ENCODE results near the gene PBX3. TPM values are rescaled to one million over a fixed set of nuclear protein-coding genes. Genes with fewer than 3 reads are reported as not detected.

PBX3 gene
- total and polyA plus RNA-seq, 2 of the 13 experiments (the other 11 are each of a cell fraction or from before 2014, with no cell fraction given) = 6.0 to 11.2 TPM

DNA sequence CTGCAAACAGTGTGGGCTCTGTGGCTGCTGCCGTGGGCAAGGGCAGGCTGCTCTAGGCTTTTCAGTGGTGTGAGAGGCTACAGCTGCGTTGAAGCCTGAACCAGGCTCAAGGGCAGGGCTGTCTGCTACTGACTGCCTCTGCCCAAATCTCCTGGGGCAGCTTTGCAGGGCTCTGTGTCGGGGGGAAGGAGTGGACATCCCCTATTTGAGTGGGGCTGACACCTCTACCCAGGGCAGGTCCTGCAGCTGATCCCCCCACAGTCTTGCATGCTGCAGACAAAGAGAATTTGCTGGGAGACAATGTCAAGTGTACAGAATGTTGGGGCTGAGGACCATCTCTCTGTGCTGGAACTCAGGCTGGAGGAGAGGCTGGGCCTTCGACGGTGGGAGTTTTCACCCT is 240.2 kb downstream of the PBX3 start:
- Histone ChIP-seq H3K4me2 (ENCODE audit: low read depth, low read length) (no peak overlapping the region), H3K9ac (ENCODE audit: insufficient read depth, low read depth, low read length) (no peak overlapping the region), H3K36me3 (replicated peaks in 1 of 2; ENCODE audit: control insufficient read depth in 1 of 2, insufficient read depth in 2 of 2, low read length in 2 of 2) (no peaks in the 10 kb centered on the region), H3K4me1 (ENCODE audit: insufficient read depth, low read length) (peaks cover 10% of the 10 kb centered on the region), H4K20me1 (ENCODE audit: insufficient read depth, low read length) (no peaks in the 10 kb centered on the region), H3K27ac (ENCODE audit: extremely low read length, insufficient read depth, low read length) (no peak overlapping the region), H3K79me2 (ENCODE audit: insufficient read depth, low read length) (no peaks in the 10 kb centered on the region), H3K4me3 (replicated peaks in 1 of 3; ENCODE audit: insufficient read depth in 1 of 3, low read depth in 2 of 3, low read length in 3 of 3) (no peak overlapping the region), H3K9me3 (ENCODE audit: low read length) (no peaks in the 10 kb centered on the region), H3K27me3 (ENCODE audit: control insufficient read depth in 1 of 2, insufficient read depth in 2 of 2, low read length in 2 of 2) (0 out of 5 replicates have a peak, but pooled peaks cover 0 to 2% of the 10 kb centered on the region in 2 experiments), H2AFZ (ENCODE audit: low read length) (no peak overlapping the region)
- CTCF ChIA-PET (ENCODE audit: low intra/inter-chr PET ratio, low total read pairs) = no interaction called here
- in situ Hi-C loops (cut with HindIII; ENCODE audit: extremely low pct_ligation_motif_present, low pct_unique_long_range_greater_than_20kb) (no loop called here), intact Hi-C loops (cut with micrococcal nuclease; ENCODE audit: unreplicated experiment) (no loop called here)
- ATAC-seq = no peak
- FAIRE-seq = no peak
- TF ChIP-seq ZNF232 (CRISPR knock-in tag; IDR thresholded peaks at IDR 0.05; ENCODE audit: borderline replicate concordance) (no peak), ZNF33A (CRISPR knock-in tag; IDR thresholded peaks at IDR 0.05; ENCODE audit: borderline replicate concordance) (no peak), RBM22 (optimal IDR thresholded peaks at IDR 0.05; ENCODE audit: low read length) (no peak), ZNF777 (CRISPR knock-in tag; IDR thresholded peaks at IDR 0.05) (no peak), ZMYM3 (CRISPR knock-in tag; IDR thresholded peaks at IDR 0.05) (peak; percentile 83)
- TF ChIP-seq, protein P1, sequence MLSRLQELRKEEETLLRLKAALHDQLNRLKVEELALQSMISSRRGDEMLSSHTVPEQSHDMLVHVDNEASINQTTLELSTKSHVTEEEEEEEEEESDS (CRISPR knock-in tag; IDR thresholded peaks at IDR 0.05; ENCODE audit: borderline replicate concordance) = no peak
- BruUV-seq (replicated peaks) = no TSS peak
- no peak for DNase-seq (ENCODE audit: low spot score)
- WGBS (ENCODE audit: low lambda C conversion rate) = 64% methylated on average over 3 of the region's 5 CpGs
- POLR2A ChIA-PET = no interaction called here

DNA sequence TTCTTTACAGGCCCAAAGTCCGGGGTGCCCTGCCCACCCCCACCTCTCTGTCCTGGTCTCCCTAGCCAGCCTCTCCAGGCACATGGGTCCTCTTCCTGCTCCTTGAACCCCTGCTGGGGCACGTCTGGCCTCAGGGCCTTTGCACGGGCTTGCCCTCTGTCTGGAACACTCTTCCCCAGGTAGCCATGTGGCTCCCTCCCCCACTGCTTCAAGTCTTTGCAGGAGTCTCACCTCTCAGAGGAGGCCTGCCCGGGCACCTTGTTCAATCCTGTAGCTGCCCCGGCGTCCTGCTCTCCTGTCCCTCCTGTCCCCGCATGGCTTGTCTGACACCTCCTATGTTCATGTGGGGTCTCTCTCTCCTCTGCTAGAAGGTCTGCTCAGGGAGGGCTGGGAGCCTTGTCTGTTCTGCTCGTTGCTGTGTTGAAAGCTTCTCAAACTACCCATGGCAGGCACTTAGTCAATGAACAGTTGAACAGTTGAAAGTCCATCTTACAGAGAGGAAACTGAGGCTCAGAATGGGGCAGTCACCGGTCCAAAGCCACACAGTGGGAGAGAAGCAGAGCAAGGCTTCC is 241.4 kb downstream of the PBX3 start:
- ChIA-PET POLR2A (no interaction called here), CTCF (ENCODE audit: low intra/inter-chr PET ratio, low total read pairs) (no interaction called here)
- intact Hi-C loops (cut with micrococcal nuclease; ENCODE audit: unreplicated experiment) = no loop called here
- Histone ChIP-seq H3K4me3 (replicated peaks in 1 of 3; ENCODE audit: insufficient read depth in 1 of 3, low read depth in 2 of 3, low read length in 3 of 3) (no peak overlapping the region), H3K36me3 (replicated peaks in 1 of 2; ENCODE audit: control insufficient read depth in 1 of 2, insufficient read depth in 2 of 2, low read length in 2 of 2) (no peaks in the 10 kb centered on the region), H2AFZ (ENCODE audit: low read length) (no peak overlapping the region), H4K20me1 (ENCODE audit: insufficient read depth, low read length) (no peaks in the 10 kb centered on the region), H3K9me3 (ENCODE audit: low read length) (no peaks in the 10 kb centered on the region), H3K9ac (ENCODE audit: insufficient read depth, low read depth, low read length) (no peak overlapping the region), H3K4me1 (ENCODE audit: insufficient read depth, low read length) (peaks cover 10% of the 10 kb centered on the region), H3K4me2 (ENCODE audit: low read depth, low read length) (peak overlapping the region; percentile 18; the same call in 1 of the 2 replicates), H3K27ac (ENCODE audit: extremely low read length, insufficient read depth, low read length) (no peak overlapping the region), H3K79me2 (ENCODE audit: insufficient read depth, low read length) (no peaks in the 10 kb centered on the region), H3K27me3 (ENCODE audit: control insufficient read depth in 1 of 2, insufficient read depth in 2 of 2, low read length in 2 of 2) (0 out of 5 replicates have a peak, but pooled peaks cover 0 to 2% of the 10 kb centered on the region in 2 experiments)
- no peak for DNase-seq (ENCODE audit: low spot score)
- no TSS peak for BruUV-seq (replicated peaks)
- no peak for TF ChIP-seq POLR2AphosphoS5 (IDR thresholded peaks at IDR 0.05; ENCODE audit: low read depth, low read length)
- peak; percentile 77 for TF ChIP-seq ZMYM3 (CRISPR knock-in tag; IDR thresholded peaks at IDR 0.05)
- TF ChIP-seq, protein P2, sequence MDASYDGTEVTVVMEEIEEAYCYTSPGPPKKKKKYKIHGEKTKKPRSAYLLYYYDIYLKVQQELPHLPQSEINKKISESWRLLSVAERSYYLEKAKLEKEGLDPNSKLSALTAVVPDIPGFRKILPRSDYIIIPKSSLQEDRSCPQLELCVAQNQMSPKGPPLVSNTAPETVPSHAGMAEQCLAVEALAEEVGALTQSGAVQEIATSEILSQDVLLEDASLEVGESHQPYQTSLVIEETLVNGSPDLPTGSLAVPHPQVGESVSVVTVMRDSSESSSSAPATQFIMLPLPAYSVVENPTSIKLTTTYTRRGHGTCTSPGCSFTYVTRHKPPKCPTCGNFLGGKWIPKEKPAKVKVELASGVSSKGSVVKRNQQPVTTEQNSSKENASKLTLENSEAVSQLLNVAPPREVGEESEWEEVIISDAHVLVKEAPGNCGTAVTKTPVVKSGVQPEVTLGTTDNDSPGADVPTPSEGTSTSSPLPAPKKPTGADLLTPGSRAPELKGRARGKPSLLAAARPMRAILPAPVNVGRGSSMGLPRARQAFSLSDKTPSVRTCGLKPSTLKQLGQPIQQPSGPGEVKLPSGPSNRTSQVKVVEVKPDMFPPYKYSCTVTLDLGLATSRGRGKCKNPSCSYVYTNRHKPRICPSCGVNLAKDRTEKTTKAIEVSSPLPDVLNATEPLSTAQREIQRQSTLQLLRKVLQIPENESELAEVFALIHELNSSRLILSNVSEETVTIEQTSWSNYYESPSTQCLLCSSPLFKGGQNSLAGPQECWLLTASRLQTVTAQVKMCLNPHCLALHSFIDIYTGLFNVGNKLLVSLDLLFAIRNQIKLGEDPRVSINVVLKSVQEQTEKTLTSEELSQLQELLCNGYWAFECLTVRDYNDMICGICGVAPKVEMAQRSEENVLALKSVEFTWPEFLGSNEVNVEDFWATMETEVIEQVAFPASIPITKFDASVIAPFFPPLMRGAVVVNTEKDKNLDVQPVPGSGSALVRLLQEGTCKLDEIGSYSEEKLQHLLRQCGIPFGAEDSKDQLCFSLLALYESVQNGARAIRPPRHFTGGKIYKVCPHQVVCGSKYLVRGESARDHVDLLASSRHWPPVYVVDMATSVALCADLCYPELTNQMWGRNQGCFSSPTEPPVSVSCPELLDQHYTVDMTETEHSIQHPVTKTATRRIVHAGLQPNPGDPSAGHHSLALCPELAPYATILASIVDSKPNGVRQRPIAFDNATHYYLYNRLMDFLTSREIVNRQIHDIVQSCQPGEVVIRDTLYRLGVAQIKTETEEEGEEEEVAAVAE (CRISPR knock-in tag; IDR thresholded peaks at IDR 0.05; ENCODE audit: borderline replicate concordance) = no peak
- TF ChIP-seq SKI (IDR thresholded peaks at IDR 0.05; ENCODE audit: partially characterized antibody) = no peak
- FAIRE-seq = no peak
- 26% methylated on average over 7 of the region's 9 CpGs for WGBS (ENCODE audit: low lambda C conversion rate)
- no peak; the same call in 2 of the 3 replicates for ATAC-seq
- in situ Hi-C loops (cut with HindIII; ENCODE audit: extremely low pct_ligation_motif_present, low pct_unique_long_range_greater_than_20kb) = no loop called here

Measured in HepG2 (cell line).